Measurements from ENCODE around the gene POC5. TPM values are rescaled to one million over a fixed set of nuclear protein-coding genes. Genes with fewer than 3 reads are reported as not detected.

Gene POC5
- total RNA-seq, 1 experiment from 2014 or later = 9.7 TPM

DNA sequence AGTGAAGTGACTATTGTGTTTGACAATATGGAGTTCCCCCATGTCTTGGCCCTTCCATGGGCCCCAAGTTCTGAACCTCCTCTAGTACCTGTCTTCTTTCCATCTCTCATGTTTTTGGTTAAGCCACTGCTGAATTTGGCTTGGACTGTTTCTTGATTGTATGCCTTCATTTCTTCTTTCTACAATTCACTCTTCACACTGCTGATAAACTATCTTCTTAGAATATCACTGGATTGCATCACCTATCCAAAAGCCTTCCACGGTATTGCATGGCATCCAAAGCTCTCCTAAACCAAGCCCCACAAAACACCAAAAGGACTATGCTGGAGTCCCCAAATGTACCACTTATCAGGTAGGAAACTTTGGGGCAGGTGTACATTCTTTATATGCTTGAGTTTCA is 4.3 kb upstream of the POC5 start:
- Histone ChIP-seq H3K27ac (ENCODE audit: low read length) (no peak overlapping the region), H3K9me3 (ENCODE audit: low read length) (no peaks in the 10 kb centered on the region), H3K4me2 (ENCODE audit: low read length) (no peak overlapping the region), H3K9ac (ENCODE audit: low read length) (no peak overlapping the region), H3K9me2 (replicated peaks; ENCODE audit: low read length) (no peaks in the 10 kb centered on the region), H4K20me1 (ENCODE audit: low read length) (no peaks in the 10 kb centered on the region), H3K4me3 (ENCODE audit: low read length) (no peak overlapping the region), H3K36me3 (ENCODE audit: low read depth, low read length) (no peaks in the 10 kb centered on the region), H3K27me3 (ENCODE audit: low read length) (no peaks in the 10 kb centered on the region), H3K4me1 (ENCODE audit: insufficient read depth, low read length) (no peaks in the 10 kb centered on the region), H2AFZ (ENCODE audit: low read length) (no peak overlapping the region), H3F3A (ENCODE audit: low read length, unreplicated experiment) (no peaks in the 10 kb centered on the region), H3K79me2 (ENCODE audit: low read length) (peaks cover 3% of the 10 kb centered on the region)
- TF ChIP-seq EZH2 (IDR thresholded peaks at IDR 0.05; ENCODE audit: low read length, unreplicated experiment) (no peak), EZH2phosphoT487 (IDR thresholded peaks at IDR 0.05; ENCODE audit: borderline replicate concordance, low read length) (no peak), CTCF (conservative IDR thresholded peaks at IDR 0.05; ENCODE audit: low read depth, low read length) (no peak)
- ChIA-PET CTCF (no interaction called here), POLR2A (ENCODE audit: unreplicated experiment) (no interaction called here)
- no TSS peak for BruUV-seq (replicated peaks)
- no peak for DNase-seq
- intact Hi-C loops (cut with micrococcal nuclease) = no loop called here
- ATAC-seq = no peak

- ChIA-PET POLR2A (ENCODE audit: unreplicated experiment) (no interaction called here), CTCF (no interaction called here)
- intact Hi-C loops (cut with micrococcal nuclease) = no loop called here
Observed at GRCh38 chr5:75720882-75721281, 3.6 kb upstream of the POC5 start.

More at GRCh38 chr5:75720882-75721281, 3.6 kb upstream of the POC5 start:
- peaks cover 10% of the 10 kb centered on the region for H3K79me2 ChIP-seq (ENCODE audit: low read length)
- TF ChIP-seq EZH2 (IDR thresholded peaks at IDR 0.05; ENCODE audit: low read length, unreplicated experiment) (no peak), CTCF (conservative IDR thresholded peaks at IDR 0.05; ENCODE audit: low read depth, low read length) (no peak), EZH2phosphoT487 (IDR thresholded peaks at IDR 0.05; ENCODE audit: borderline replicate concordance, low read length) (no peak)
- no peak overlapping the region for H2AFZ ChIP-seq (ENCODE audit: low read length)
- no peak overlapping the region for H3K4me2 ChIP-seq (ENCODE audit: low read length)
- no TSS peak for BruUV-seq (replicated peaks)
- no peaks in the 10 kb centered on the region for H3K27me3 ChIP-seq (ENCODE audit: low read length)
- ATAC-seq (no peak), DNase-seq (no peak)
- H3K27ac ChIP-seq (ENCODE audit: low read length) = no peak overlapping the region
- no peaks in the 10 kb centered on the region for H3K36me3 ChIP-seq (ENCODE audit: low read depth, low read length)
- H3K9me3 ChIP-seq (ENCODE audit: low read length) = no peaks in the 10 kb centered on the region
- peaks cover 2% of the 10 kb centered on the region for H3K4me1 ChIP-seq (ENCODE audit: insufficient read depth, low read length)
- H3K9me2 ChIP-seq (replicated peaks; ENCODE audit: low read length) = no peaks in the 10 kb centered on the region
- H3K9ac ChIP-seq (ENCODE audit: low read length) = no peak overlapping the region
- H3F3A ChIP-seq (ENCODE audit: low read length, unreplicated experiment) = no peaks in the 10 kb centered on the region
- no peaks in the 10 kb centered on the region for H4K20me1 ChIP-seq (ENCODE audit: low read length)
- no peak overlapping the region for H3K4me3 ChIP-seq (ENCODE audit: low read length)

Data from PC-3 (cell line).